ENCODE measurements around the gene CDC42BPG.

CDC42BPG gene

DNA sequence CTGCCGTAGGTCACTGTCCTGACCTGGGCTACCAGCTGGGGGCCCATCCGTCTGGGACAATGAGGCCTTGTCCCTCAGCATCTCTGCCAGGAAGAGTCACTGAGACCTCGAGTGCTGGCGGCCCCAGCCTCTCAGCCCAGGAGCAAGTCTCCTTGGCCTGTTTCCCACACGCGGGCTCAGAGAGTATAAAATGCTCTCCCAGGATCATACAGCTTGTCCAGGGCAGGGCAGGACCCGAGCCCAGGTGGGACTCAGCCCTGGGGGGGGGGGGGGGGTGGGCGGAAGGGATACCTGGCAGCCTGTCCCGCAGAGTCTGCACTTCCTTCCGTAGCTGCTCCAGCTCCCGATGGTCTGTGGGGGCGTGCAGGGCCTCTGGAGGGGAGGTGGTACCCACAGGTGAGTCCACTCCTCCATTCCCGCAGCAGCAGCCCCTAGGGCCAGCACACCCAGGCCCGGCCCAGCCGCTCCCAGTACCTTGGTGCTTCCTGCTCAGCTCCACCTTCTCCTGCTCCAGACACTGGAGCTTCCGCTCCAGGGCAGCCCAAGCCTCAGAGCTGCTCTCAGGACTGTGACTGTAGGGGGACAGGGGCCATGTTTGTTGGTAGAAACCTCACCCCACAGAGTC is 7.9 kb downstream of the CDC42BPG start:
- Histone ChIP-seq H3K79me2 (ENCODE audit: insufficient read depth, low read depth) (no peaks in the 10 kb centered on the region), H4K20me1 (ENCODE audit: insufficient read depth) (no peaks in the 10 kb centered on the region), H3K27ac (no peak overlapping the region), H3K4me2 (no peak overlapping the region), H3K4me1 (ENCODE audit: low read depth, poor library complexity, severe bottlenecking) (no peaks in the 10 kb centered on the region), H3K4me3 (IDR thresholded peaks at IDR 0.05; ENCODE audit: insufficient read depth, low read depth, low read length) (no peak overlapping the region), H2AFZ (ENCODE audit: low read depth) (no peak overlapping the region), H3K27me3 (ENCODE audit: insufficient read depth, low read depth) (no peaks in the 10 kb centered on the region; the same call in 1 of the 2 replicates), H3K9ac (no peak overlapping the region), H3K36me3 (ENCODE audit: insufficient read depth) (no peaks in the 10 kb centered on the region)
- TF ChIP-seq, protein P1, sequence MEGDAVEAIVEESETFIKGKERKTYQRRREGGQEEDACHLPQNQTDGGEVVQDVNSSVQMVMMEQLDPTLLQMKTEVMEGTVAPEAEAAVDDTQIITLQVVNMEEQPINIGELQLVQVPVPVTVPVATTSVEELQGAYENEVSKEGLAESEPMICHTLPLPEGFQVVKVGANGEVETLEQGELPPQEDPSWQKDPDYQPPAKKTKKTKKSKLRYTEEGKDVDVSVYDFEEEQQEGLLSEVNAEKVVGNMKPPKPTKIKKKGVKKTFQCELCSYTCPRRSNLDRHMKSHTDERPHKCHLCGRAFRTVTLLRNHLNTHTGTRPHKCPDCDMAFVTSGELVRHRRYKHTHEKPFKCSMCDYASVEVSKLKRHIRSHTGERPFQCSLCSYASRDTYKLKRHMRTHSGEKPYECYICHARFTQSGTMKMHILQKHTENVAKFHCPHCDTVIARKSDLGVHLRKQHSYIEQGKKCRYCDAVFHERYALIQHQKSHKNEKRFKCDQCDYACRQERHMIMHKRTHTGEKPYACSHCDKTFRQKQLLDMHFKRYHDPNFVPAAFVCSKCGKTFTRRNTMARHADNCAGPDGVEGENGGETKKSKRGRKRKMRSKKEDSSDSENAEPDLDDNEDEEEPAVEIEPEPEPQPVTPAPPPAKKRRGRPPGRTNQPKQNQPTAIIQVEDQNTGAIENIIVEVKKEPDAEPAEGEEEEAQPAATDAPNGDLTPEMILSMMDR (conservative IDR thresholded peaks at IDR 0.05; ENCODE audit: low read depth, low read length): no peak

DNA sequence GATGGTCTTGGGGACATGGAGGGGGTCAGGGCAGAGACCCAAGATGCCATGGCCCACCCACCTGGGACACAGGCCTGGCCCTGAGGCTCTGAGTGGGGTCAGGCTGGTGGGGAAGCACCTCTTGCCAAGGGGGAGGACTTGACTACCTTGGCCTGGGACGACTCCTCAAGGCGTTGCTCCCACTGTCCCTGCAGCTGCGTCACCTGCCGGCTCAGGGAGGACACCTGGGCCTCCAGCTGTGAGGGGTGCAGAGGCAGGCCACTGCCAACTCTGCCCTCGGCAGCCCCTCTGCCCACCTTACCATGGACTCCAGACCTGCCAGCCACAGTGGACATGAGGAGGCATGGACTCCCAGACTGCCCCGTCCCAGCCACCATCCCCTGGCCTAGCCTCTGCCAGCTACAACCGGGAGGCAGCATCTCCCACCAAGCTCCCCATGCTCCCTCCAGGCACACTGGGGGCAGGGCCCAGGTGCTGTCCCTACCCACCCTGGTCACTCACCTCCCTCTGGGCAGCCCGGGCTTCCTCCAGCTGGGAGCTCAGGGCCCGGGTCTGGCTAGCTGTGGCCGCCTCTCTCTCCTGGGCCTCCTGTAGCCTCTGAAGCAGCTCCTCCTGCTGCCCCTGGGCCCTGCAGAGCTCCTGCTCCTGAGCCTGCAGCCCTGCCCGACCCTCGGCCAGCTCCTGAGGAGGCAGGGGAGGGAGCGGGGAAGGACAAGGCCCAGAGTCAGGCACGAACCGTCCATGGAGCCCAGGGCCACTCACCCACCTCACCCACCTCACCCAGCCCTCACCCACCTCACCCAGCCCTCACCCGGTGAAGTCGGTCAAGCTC is 8.6 kb downstream of the CDC42BPG start:
- no peaks in the 10 kb centered on the region for H3K79me2 ChIP-seq (ENCODE audit: insufficient read depth, low read depth)
- no peak overlapping the region for H3K9ac ChIP-seq
- H3K4me3 ChIP-seq (IDR thresholded peaks at IDR 0.05; ENCODE audit: insufficient read depth, low read depth, low read length): no peak overlapping the region
- no peaks in the 10 kb centered on the region for H3K4me1 ChIP-seq (ENCODE audit: low read depth, poor library complexity, severe bottlenecking)
- TF ChIP-seq, protein P1 (conservative IDR thresholded peaks at IDR 0.05; ENCODE audit: low read depth, low read length): no peak
- no peak overlapping the region for H3K4me2 ChIP-seq
- no peak overlapping the region for H2AFZ ChIP-seq (ENCODE audit: low read depth)
- no peaks in the 10 kb centered on the region for H3K36me3 ChIP-seq (ENCODE audit: insufficient read depth)
- H3K27ac ChIP-seq: no peak overlapping the region
- no peaks in the 10 kb centered on the region for H4K20me1 ChIP-seq (ENCODE audit: insufficient read depth)
- no peaks in the 10 kb centered on the region; the same call in 1 of the 2 replicates for H3K27me3 ChIP-seq (ENCODE audit: insufficient read depth, low read depth)

DNA sequence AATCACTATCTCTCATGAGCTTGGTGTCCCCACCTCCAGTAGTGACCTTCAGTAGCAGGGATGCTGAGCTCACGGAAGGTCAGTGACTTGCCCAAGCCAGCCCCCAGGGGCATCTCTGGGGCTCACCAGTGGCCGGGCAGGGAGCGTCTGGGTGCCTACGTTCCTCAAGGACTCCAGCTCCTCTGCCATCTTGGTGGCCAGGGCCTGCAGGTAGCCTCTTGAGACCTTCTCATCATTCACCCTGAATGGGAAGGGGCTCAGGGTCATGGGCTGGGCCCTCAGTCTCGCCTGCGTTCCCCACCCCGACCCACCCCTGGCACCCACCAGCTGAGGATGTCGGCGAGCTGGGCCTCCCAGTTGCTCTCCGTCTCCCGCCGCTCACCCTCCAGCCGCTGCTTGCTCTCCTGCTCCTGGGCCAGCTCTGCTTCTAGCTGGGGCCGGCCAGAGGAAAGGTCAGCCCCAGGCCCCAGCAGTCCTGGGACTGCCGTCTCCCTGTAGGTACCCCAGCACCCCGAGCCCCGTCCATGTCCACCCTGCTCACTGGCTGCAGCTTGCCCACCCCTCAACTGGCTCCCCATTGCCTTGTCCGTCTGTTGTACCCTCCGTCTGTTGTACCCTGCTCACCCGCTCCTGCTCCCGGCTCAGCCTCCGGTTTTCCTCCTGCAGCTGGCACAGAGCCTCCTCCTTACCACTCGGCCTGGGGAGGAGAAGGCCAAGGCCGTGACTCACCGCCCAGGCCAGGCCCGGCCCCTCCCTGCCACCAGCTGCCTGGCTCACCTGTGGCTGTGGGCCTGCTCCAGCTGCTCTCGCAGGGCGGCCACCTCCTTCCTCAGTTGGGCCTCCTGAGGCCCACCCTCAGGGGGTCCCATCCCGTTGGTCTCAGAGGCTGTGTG is 9.5 kb downstream of the CDC42BPG start:
- Histone ChIP-seq H3K4me3 (IDR thresholded peaks at IDR 0.05; ENCODE audit: insufficient read depth, low read depth, low read length) (no peak overlapping the region), H3K4me1 (ENCODE audit: low read depth, poor library complexity, severe bottlenecking) (no peaks in the 10 kb centered on the region), H3K27ac (no peak overlapping the region), H2AFZ (ENCODE audit: low read depth) (no peak overlapping the region), H3K36me3 (ENCODE audit: insufficient read depth) (no peaks in the 10 kb centered on the region), H3K4me2 (no peak overlapping the region), H3K27me3 (ENCODE audit: insufficient read depth, low read depth) (no peaks in the 10 kb centered on the region; the same call in 1 of the 2 replicates), H4K20me1 (ENCODE audit: insufficient read depth) (no peaks in the 10 kb centered on the region), H3K9ac (no peak overlapping the region), H3K79me2 (ENCODE audit: insufficient read depth, low read depth) (no peaks in the 10 kb centered on the region)
- TF ChIP-seq, protein P1 (conservative IDR thresholded peaks at IDR 0.05; ENCODE audit: low read depth, low read length): no peak

DNA sequence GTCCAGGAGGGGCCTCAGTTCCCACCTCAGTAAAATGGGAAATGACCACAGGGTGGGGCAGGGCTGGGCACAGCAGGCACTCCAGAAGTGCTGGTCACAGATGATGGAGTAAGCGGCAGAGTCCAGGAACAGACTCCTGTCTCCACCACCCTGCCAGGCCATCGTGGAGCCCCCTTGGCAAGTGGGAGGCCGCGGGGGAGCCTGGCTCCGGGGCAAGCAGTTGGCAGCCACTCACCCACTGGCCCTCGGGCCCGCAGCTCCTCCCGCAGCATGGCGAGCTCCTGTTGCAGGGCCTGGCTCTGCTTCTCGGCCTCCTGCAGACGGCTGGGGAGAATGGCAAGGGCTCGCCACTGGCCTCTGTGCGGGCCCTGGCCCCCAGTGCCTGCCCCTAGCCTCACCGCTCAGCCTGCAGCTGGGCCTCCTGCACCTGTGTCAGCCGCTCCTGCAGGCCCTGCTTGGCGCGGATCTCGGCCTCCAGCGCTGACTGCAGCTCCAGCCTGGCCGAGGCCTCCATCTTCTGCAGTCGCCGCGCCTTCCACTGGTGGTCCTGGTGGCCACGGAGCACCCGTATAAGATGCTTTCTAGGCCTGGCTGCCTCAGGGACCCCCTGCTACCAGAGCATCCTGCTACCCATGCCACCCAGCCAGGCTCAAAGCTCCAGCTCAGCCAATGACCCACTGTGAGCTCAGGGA is 10.3 kb downstream of the CDC42BPG start:
- Histone ChIP-seq H3K4me3 (IDR thresholded peaks at IDR 0.05; ENCODE audit: insufficient read depth, low read depth, low read length) (no peak overlapping the region), H3K27ac (no peak overlapping the region), H2AFZ (ENCODE audit: low read depth) (no peak overlapping the region), H3K27me3 (ENCODE audit: insufficient read depth, low read depth) (no peaks in the 10 kb centered on the region; the same call in 1 of the 2 replicates), H3K4me2 (no peak overlapping the region), H3K79me2 (ENCODE audit: insufficient read depth, low read depth) (no peaks in the 10 kb centered on the region), H4K20me1 (ENCODE audit: insufficient read depth) (no peaks in the 10 kb centered on the region), H3K9ac (no peak overlapping the region), H3K4me1 (ENCODE audit: low read depth, poor library complexity, severe bottlenecking) (no peaks in the 10 kb centered on the region), H3K36me3 (ENCODE audit: insufficient read depth) (no peaks in the 10 kb centered on the region)
- TF ChIP-seq, protein P1 (conservative IDR thresholded peaks at IDR 0.05; ENCODE audit: low read depth, low read length): no peak

Data from KMS-11 (cell line).